Measurements from ENCODE around the gene SLC27A3.
"Not testable (repeated sequence)": the region's sequence is repeated elsewhere in the genome, so short reads cannot be mapped to it uniquely, and the experiment has no call there.

The SLC27A3 gene

GRCh38 chr1:153780551-153780950, 5.3 kb downstream of the SLC27A3 start:
- DNase-seq, result no peak

- not testable (repeated sequence) for DNase-seq
Observed at GRCh38 chr1:153782648-153783047, 7.4 kb downstream of the SLC27A3 start.

DNA sequence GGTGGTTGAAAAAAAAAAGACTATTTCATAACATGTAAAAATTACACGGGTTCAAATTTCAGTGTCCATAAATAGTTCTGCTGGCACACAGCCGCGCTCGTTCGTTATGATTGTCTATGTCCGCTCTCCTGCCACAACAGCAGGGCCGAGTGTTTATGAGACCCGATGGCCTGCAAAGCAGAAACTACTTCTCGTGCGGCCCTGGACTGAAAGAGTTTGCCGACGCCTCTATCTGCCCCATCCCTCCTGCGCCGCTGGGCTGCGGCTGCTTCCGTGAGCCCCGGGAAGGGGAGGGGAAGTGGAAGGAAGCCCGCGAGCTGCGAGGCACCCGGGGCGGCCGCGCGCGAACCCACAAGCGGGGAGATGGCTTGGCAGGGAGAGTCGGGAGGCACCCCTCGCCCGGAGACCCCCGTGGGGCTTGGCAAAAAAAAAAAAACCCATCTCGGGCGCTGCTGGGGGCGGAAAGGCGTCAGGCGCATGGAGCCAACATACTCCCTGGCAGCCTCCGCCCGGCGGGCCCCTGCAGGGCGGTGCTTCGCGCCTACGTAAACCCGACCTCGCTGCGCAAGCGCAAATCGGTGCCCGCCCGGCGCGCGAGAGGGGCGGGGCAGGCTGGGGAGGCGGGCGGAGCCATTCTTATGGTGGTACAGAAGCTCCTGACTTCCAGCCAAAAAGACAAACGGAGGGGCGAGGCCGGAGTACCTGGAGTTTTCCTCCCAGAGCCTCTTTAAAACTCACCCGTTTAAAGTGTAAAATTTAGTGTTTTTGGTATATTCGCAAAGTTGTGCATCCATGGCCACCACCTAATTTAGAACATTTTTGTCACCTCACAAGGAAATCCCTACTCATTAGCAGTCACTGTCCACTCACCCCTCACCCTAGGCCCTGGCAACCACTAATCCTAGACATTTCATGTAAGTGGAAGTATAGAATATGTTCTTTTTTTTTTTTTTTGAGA, 8.3 kb downstream of the SLC27A3 start:
- peak; percentile 91 for DNase-seq

DNA sequence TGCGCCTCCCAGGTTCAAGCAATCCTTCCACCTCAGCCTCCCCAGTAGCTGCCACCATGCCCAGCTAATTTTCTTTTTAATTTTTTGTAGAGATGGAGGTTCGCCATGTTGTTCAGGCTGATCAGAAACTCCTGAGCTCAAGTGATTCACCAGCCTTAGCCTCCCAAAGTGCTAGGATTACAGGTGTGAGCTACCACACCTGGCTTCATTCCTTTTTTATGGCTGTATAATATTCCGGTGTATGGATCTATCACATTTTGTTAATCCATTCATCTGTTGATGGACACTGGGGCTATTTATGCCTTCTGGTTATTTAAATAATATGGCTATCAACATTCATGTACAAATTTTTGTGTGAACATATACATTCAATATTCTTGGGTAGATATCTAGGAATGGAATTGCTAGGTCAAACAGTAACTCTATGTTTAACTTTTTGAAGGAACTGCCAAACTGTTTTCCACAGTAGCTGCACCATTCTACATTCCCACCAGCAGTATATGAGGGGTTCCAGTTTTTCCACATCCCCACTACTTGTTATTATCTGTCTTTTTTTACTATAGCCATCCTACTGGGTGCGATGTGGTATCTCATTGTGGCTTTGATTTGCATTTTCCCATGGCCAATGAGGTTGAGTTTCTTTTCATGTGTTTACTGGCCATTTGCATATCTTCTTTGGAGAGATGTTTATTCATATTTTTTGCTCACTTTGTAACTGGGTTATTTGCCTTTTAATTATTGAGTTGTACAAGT, 11.0 kb downstream of the SLC27A3 start:
- DNase-seq, result no peak

DNA sequence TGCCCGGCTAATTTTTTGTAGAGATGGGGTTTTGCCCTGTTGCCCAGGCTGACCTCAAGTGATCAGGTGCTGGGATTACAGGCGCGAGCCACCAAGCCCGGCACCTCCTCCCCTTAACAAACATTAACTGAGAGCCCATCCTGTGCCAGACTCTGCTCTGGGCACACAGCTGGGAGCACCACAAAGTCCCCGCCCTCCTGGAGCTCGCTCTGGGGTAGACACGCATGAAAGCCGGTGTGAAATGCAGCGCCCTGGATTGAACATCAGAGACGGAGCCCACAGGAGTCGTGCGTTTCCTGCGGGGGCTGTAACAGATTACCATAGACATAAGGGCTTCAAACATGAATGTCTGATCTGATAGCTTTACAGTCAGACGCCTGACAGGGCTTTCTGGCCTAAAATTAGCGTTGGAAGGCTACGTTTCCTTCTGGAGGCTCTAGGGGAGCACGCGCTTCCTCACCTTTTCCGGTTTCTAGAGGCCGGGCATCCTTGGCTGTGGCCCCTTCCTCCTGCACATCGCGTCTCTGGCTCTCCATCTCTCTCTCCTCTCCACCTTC, 14.3 kb downstream of the SLC27A3 start:
- DNase-seq, result no peak

- no peak for DNase-seq
Observed at GRCh38 chr1:153790313-153790965, 15.2 kb downstream of the SLC27A3 start.

- DNase-seq, result no peak
Observed at GRCh38 chr1:153790966-153791647, 15.9 kb downstream of the SLC27A3 start.

DNA sequence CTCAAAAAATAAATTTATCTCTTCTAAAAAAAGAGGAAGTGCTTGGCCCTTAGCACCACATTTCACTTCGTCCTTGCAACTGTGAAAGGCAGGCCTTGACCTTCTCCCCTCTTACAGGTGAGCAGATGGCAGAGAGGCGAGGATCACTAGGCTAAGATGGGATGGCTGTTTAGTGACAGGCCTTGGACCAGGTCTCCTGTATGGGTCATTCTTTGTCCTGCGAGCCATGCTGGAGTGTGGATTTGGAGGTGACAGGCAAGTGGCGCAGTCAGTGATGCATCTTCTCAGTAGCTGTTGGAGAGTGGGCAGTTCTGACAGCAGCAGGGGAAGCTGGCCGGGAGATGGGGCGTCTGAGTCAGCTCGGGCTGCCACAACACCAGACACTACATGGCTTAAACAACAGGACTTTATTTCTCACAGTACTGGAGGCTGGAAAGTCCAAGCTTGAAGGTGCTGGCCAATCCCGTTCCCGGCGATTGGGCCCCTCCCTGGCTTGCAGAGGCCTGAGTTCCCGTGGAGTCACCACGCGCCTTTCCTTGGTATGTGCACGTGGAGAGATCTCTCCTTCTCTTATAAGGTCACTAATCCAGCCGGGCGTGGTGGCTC, 16.5 kb downstream of the SLC27A3 start:
- DNase-seq, result no peak

DNA sequence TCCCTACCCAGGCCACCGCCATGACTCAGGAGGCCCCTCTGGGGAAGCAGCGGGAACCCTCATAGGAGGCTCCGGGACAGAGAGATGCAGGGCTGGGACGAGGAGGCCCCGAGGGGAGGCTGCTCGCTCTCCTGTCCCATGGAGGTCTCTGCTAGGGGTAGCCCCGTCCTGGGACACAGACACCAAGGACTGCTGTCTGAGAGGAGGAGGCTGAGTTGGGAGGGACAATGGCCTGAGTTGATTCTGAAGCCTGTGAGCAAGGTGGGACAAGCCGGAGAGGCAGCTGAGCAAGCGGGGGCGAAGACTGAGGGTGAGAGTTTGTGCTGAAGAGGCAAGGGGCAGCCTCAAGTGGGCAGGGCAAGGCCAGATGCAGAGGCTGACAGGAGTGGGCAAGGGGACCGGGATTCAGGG, 17.4 kb downstream of the SLC27A3 start:
- DNase-seq, result no peak

- no peak for DNase-seq
Observed at GRCh38 chr1:153793261-153793972, 18.2 kb downstream of the SLC27A3 start.

DNA sequence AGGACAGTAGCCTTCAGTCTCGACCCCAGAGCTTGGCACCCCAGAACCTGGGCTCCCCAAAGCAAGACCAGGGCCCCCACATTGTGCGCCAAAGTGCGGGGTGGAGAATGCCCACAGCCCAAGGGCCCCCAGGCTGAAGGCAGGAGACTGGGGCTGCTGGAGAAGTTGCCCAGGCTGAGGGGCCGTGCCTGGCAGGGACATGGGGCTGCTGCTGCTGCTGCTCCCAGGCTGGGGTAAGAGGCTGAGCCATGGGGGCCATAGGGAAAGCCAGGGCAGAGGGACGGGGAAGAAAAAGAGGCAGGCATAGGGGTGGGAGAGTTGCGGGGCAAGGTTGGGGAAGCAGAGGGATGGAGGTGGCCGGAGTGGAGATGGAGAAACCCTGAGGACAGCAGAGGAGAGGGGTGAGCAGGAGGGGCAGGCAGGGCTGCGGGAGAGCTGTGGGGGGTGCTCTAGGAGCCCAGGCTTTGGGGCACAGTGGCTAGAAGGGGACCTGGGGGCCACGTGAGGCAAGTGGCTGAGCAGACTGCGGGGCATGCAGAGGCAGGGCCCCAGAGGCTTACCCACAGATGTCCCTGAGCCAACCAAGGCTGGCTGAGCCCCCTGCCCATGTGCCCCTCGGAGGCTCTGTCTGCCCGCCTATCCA, 18.9 kb downstream of the SLC27A3 start:
- no peak for DNase-seq

DNA sequence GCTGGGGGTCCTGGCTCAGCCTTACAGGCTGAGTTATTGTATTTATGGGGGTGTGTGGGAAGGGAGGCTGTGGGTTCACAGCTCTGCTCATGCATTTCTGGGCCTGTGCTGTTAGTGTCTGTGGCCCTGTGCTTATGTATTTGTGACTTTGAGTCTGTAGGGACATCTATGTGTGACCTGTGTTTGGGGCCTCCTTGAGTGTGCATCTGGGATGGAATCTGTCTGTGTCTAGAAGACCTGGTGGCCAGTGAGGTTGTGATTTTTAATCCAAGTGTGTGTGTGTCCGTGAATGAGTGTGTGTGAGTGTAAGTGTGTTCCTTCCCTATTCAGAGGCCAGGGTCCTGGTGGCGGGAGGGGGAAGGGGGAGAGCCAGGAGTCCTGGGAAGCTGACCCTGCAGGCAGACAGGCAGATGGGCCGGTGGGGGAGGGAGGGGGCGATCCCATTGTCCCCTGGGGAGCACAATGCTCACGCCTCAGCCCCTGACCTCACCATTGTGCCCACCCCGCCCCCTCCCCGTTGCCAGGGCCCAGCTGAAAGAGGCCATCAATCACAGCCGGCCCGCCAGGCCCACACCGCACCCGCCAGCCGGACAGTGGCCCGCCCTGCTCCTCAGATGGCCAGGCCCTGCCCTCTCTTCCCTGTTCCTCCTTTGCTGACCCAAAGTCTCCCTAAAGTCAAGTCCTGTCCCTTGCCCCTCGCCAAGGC, 19.6 kb downstream of the SLC27A3 start:
- no peak for DNase-seq

GRCh38 chr1:153795330-153795837, 20.2 kb downstream of the SLC27A3 start:
- DNase-seq, result no peak

- DNase-seq, result no peak
Observed at GRCh38 chr1:153795934-153796785, 21.0 kb downstream of the SLC27A3 start.

- DNase-seq, result peak; percentile 67
Observed at GRCh38 chr1:153796786-153797659, 21.8 kb downstream of the SLC27A3 start.

- no peak for DNase-seq
Observed at GRCh38 chr1:153798468-153798780, 23.2 kb downstream of the SLC27A3 start.

- no peak for DNase-seq
Observed at GRCh38 chr1:153799016-153799415, 23.8 kb downstream of the SLC27A3 start.

All from NCI-H1092 (cell line).